ENCODE results near the gene AREG.
A peak's percentile ranks its signal among the peaks of the same experiment; 100 is the strongest.

The AREG gene

GRCh38 chr4:74433043-74433442 lies 11.9 kb upstream of the AREG start:
- DNase-seq, result no peak

- peak; percentile 9 for DNase-seq
These were observed 11.3 kb upstream of the AREG start for GRCh38 chr4:74433541-74434172.

GRCh38 chr4:74435296-74435695 lies 9.6 kb upstream of the AREG start:
- DNase-seq, result no peak

GRCh38 chr4:74437866-74438265 lies 7.1 kb upstream of the AREG start:
- DNase-seq, result no peak

GRCh38 chr4:74438661-74439060 lies 6.3 kb upstream of the AREG start:
- no peak for DNase-seq

- no peak for DNase-seq
These were observed 5.0 kb upstream of the AREG start for GRCh38 chr4:74439952-74440351.

GRCh38 chr4:74440356-74440755 lies 4.6 kb upstream of the AREG start:
- no peak for DNase-seq

- no peak for DNase-seq
These were observed 3.2 kb upstream of the AREG start for GRCh38 chr4:74441744-74442143.

GRCh38 chr4:74446193-74446868 lies 1.4 kb downstream of the AREG start:
- no peak for DNase-seq

- no peak for DNase-seq
These were observed 2.0 kb downstream of the AREG start for GRCh38 chr4:74446896-74447295.

- DNase-seq, result no peak
These were observed 2.8 kb downstream of the AREG start for GRCh38 chr4:74447636-74448233.

- no peak for DNase-seq
These were observed 4.8 kb downstream of the AREG start for GRCh38 chr4:74449571-74450297.

- no peak for DNase-seq
These were observed 5.4 kb downstream of the AREG start for GRCh38 chr4:74450298-74450683.

GRCh38 chr4:74451214-74451661 lies 6.3 kb downstream of the AREG start:
- DNase-seq, result peak; percentile 76

GRCh38 chr4:74453037-74453635 lies 8.2 kb downstream of the AREG start:
- DNase-seq, result no peak

GRCh38 chr4:74453829-74454742 lies 9.2 kb downstream of the AREG start:
- DNase-seq, result no peak

- DNase-seq, result no peak
These were observed 10.6 kb downstream of the AREG start for GRCh38 chr4:74455361-74456055.

- DNase-seq, result no peak
These were observed 11.3 kb downstream of the AREG start for GRCh38 chr4:74456056-74456744.

- DNase-seq, result no peak
These were observed 12.0 kb downstream of the AREG start for GRCh38 chr4:74456849-74457395.

GRCh38 chr4:74460833-74461232 lies 15.9 kb downstream of the AREG start:
- no peak for DNase-seq

- DNase-seq, result no peak
These were observed 18.2 kb downstream of the AREG start for GRCh38 chr4:74463123-74463522.

All from MV-4-11 (cell line).